Tibial nerve (tissue), 4 donors: ENCODE results near the gene LRP8. TPM values are rescaled to one million over a fixed set of nuclear protein-coding genes. Genes with fewer than 3 reads are reported as not detected.

Experiments used
- DNase-seq, 2 donors: peaks; one replicate each; pipeline ENCODE4 v3.0.0-alpha.2; 2019; ENCODE audit warnings: low spot score in 2 of 2
- H3K27ac ChIP-seq, 4 donors: fragments of 200-600 bp; sonication (generic) in 3 of 4; one replicate each; pipeline ENCODE4 v1.5.1; 2017 to 2019; ENCODE audit warnings: mild to moderate bottlenecking in 1 of 4
- H3K27me3 ChIP-seq, 2 donors: fragments of 200-600 bp; sonication (generic) in 1 of 2; one replicate each; pipeline versions ENCODE4 v1.5.1 to v1.6.0; 2017 to 2019
- H3K36me3 ChIP-seq, 3 donors: fragments of 200-600 bp; sonication (generic); one replicate each; pipeline ENCODE4 v1.5.1; 2018 to 2019
- H3K4me1 ChIP-seq, 4 donors: fragments of 200-600 bp; sonication (generic) in 3 of 4; one replicate each; pipeline ENCODE4 v1.5.1; 2017 to 2019
- H3K4me3 ChIP-seq, 4 donors: fragments of 200-600 bp; sonication (generic) in 3 of 4; one replicate each; pipeline ENCODE4 v1.5.1; 2017 to 2019; ENCODE audit warnings: mild to moderate bottlenecking in 1 of 4, moderate library complexity in 1 of 4
- H3K9me3 ChIP-seq, 4 donors: fragments of 200-600 bp; sonication (generic) in 3 of 4; one replicate each; pipeline ENCODE4 v1.5.1; 2017 to 2019
- EP300 ChIP-seq, 2 donors: sonication (generic); formaldehyde crosslinking; IDR thresholded peaks; one replicate each; pipeline ENCODE4 v1.6.1; 2017; ENCODE audit warnings: antibody characterized with exemption in 2 of 2, mild to moderate bottlenecking in 1 of 2
- POLR2A ChIP-seq, 2 donors: fragments of 450-650 bp; IDR thresholded peaks; one replicate each; pipeline ENCODE4 v1.6.1; 2017; ENCODE audit warnings: antibody characterized with exemption in 2 of 2, mild to moderate bottlenecking in 2 of 2, moderate library complexity in 2 of 2
- WGBS, 2 donors: methylation state at CpG; one replicate each; pipeline ENCODE4 v1.1.5; 2018; 5-methylcytosine and 5-hydroxymethylcytosine counted together
- total RNA-seq, 4 donors: library from RNA; depleted of rRNA; stranded (reverse); fragments of >200 nt; gene quantifications; one replicate each; pipeline ENCODE4 v1.1.0, GENCODE V29; 2016
- TF ChIP-seq, protein P1 (sequence below), 5 experiments: fragments of 200-600 bp in 3 of 5; fragments of 450-650 bp in 2 of 5; sonication (generic) in 3 of 5; IDR thresholded peaks; one replicate each; pipeline ENCODE4 v1.5.1; 2016 to 2019; ENCODE audit warnings: antibody characterized with exemption in 5 of 5, mild to moderate bottlenecking in 3 of 5, moderate library complexity in 2 of 5

LRP8 gene
- total RNA-seq, 4 donors from 2014 or later, result 2.2 to 15.0 (median 2.5) TPM

DNA sequence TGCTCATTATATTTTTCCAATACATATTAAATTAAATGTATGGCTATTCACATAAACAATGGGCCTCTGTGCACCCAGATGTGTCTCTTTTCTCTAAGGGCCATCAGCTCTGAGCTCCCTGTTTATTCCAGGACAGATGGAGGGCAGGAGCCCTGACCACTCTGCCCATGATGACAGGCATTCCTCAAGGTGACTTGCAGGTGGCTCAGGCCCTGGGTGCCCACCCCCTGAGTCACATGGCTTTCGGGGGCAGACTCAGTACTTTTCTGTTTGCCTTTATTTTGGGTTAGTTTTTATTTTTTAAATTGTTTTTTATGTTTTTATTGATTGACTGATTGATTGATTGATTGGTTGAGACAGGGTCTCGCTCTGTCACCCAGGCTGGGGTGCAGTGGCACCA, 6.4 kb upstream of the LRP8 start:
- 78 to 84% methylated on average over 2 of the region's 2 CpGs for WGBS, 2 donors

DNA sequence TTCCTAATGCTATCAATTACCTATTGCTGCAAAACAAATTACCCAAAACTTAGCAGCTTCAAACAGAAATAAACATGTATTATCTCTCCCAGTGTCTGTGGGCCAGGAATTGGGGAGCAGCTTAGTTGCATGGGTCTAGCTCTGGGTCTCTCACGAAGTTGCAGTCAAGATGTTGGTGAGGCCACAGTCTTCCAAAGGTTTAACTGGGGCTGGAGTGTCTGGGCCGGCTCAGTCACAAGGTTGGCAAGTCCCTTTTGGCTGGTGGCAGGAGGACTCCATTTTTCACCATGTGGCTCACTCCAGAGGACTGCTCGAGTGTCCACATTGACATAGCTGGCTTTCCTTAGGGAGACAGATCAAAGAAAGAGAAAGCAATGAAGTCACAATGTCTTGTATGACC, 5.0 kb upstream of the LRP8 start:
- H3K4me1 ChIP-seq, result peaks cover 0 to 6% (median 2%) of the 10 kb centered on the region in 4 donors
- no peaks in the 10 kb centered on the region for H3K36me3 ChIP-seq
- 70 to 90% methylated on average over 3 of the region's 3 CpGs for WGBS, 2 donors
- DNase-seq, result no peak
- no peak overlapping the region for H3K27ac ChIP-seq
- no peaks in the 10 kb centered on the region for H3K9me3 ChIP-seq
- no peaks in the 10 kb centered on the region for H3K27me3 ChIP-seq
- H3K4me3 ChIP-seq, result no peak overlapping the region
- TF ChIP-seq EP300 (IDR thresholded peaks at IDR 0.05) (no peak), POLR2A (IDR thresholded peaks at IDR 0.05) (no peak)
- TF ChIP-seq, protein P1, sequence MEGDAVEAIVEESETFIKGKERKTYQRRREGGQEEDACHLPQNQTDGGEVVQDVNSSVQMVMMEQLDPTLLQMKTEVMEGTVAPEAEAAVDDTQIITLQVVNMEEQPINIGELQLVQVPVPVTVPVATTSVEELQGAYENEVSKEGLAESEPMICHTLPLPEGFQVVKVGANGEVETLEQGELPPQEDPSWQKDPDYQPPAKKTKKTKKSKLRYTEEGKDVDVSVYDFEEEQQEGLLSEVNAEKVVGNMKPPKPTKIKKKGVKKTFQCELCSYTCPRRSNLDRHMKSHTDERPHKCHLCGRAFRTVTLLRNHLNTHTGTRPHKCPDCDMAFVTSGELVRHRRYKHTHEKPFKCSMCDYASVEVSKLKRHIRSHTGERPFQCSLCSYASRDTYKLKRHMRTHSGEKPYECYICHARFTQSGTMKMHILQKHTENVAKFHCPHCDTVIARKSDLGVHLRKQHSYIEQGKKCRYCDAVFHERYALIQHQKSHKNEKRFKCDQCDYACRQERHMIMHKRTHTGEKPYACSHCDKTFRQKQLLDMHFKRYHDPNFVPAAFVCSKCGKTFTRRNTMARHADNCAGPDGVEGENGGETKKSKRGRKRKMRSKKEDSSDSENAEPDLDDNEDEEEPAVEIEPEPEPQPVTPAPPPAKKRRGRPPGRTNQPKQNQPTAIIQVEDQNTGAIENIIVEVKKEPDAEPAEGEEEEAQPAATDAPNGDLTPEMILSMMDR (IDR thresholded peaks at IDR 0.05), result no peak

More for the DNA sequence above, 6.4 kb upstream of the LRP8 start:
- H3K9me3 ChIP-seq, result no peaks in the 10 kb centered on the region
- no peak overlapping the region for H3K27ac ChIP-seq
- no peak for DNase-seq
- TF ChIP-seq EP300 (IDR thresholded peaks at IDR 0.05) (no peak), POLR2A (IDR thresholded peaks at IDR 0.05) (no peak)
- TF ChIP-seq, protein P1 (IDR thresholded peaks at IDR 0.05), result no peak
- no peaks in the 10 kb centered on the region for H3K27me3 ChIP-seq
- H3K4me1 ChIP-seq, result no peaks in the 10 kb centered on the region
- H3K36me3 ChIP-seq, result no peaks in the 10 kb centered on the region
- H3K4me3 ChIP-seq, result no peak overlapping the region

GRCh38 chr1:53332186-53332564, 4.3 kb upstream of the LRP8 start:
- Histone ChIP-seq H3K27ac (no peak overlapping the region), H3K4me3 (no peak overlapping the region), H3K36me3 (no peaks in the 10 kb centered on the region), H3K27me3 (no peaks in the 10 kb centered on the region), H3K9me3 (no peaks in the 10 kb centered on the region), H3K4me1 (peaks cover 0 to 9% (median 5%) of the 10 kb centered on the region in 4 donors)
- TF ChIP-seq POLR2A (IDR thresholded peaks at IDR 0.05), result no peak
- DNase-seq, result no peak
- WGBS, 2 donors, result 84 to 90% methylated on average over 3 of the region's 3 CpGs

DNA sequence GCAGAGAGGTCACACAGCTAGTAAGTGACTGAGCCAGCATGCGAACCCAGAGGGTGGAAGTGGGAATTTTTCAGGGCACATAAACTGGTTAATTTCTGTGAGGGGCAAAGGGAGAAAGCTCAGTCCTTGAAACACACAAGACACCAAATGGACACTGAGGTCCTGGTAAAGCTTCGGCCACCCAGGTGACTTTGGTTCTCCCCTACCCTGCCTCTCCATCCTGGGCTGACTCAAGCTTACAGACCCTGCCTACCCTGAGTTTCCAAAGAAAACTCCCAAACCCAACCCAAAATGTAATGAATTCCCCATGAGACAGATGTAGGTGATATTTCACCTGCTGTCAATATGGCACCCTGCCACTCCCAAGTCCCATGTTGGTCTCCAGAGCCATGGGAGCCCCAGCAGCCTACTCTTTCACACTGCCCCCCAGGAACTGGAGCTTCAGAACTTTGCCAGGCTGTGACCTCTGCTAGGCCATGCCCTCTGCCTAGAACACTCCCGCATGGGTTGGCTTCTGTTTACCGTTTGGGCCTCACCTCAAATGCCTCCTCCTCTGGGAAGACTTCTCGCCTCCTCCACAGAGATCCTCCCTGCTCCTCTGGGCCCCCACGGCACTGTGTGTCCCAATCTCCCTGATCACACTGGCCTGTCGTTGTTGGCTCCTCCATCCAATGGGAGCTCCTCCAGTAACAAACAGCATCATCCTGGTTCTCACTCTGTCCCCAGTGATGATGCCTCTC, 3.7 kb upstream of the LRP8 start:
- H3K4me1 ChIP-seq, result peaks cover 0 to 15% (median 8%) of the 10 kb centered on the region in 4 donors
- no peak overlapping the region for H3K4me3 ChIP-seq
- H3K9me3 ChIP-seq, result no peaks in the 10 kb centered on the region
- no peaks in the 10 kb centered on the region for H3K27me3 ChIP-seq
- DNase-seq, result no peak
- WGBS, 2 donors, result 84 to 88% methylated on average over 7 of the region's 7 CpGs
- TF ChIP-seq POLR2A (IDR thresholded peaks at IDR 0.05), result no peak
- no peak for TF ChIP-seq EP300 (IDR thresholded peaks at IDR 0.05)
- TF ChIP-seq, protein P1 (IDR thresholded peaks at IDR 0.05), result no peak
- H3K36me3 ChIP-seq, result no peaks in the 10 kb centered on the region
- H3K27ac ChIP-seq, result no peak overlapping the region

GRCh38 chr1:53330819-53331218, 2.9 kb upstream of the LRP8 start:
- H3K27ac ChIP-seq, result no peak overlapping the region

More at GRCh38 chr1:53330819-53331218, 2.9 kb upstream of the LRP8 start:
- Histone ChIP-seq H3K4me3 (no peak overlapping the region), H3K36me3 (no peaks in the 10 kb centered on the region), H3K27me3 (no peaks in the 10 kb centered on the region), H3K4me1 (peaks cover 0 to 23% (median 12%) of the 10 kb centered on the region in 4 donors), H3K9me3 (no peaks in the 10 kb centered on the region)
- DNase-seq, result no peak
- TF ChIP-seq EP300 (IDR thresholded peaks at IDR 0.05) (no peak), POLR2A (IDR thresholded peaks at IDR 0.05) (no peak)
- TF ChIP-seq, protein P1 (IDR thresholded peaks at IDR 0.05), result no peak
- WGBS, 2 donors, result 66 to 68% methylated on average over 5 of the region's 5 CpGs
